Measurements from ENCODE around the gene PTPRN2. TPM values are rescaled to one million over a fixed set of nuclear protein-coding genes. Genes with fewer than 3 reads are reported as not detected.

PTPRN2 gene
- total RNA-seq, 1 donor from 2014 or later = 1.8 TPM

GRCh38 chr7:157615101-157615817 lies 972.4 kb downstream of the PTPRN2 start:
- no peaks in the 10 kb centered on the region for H3K27me3 Mint-ChIP-seq
- ATAC-seq (ENCODE audit: low read depth) (no peak), DNase-seq (no peak)
- no peaks in the 10 kb centered on the region for H3K9me3 Mint-ChIP-seq
- no peaks in the 10 kb centered on the region for H3K36me3 Mint-ChIP-seq (ENCODE audit: low read depth)
- intact Hi-C loops (cut with micrococcal nuclease) = no loop called here
- POLR2A ChIA-PET = interaction anchor here (0.6 kb wide), 1 partner anchor 1084 kb away, joined by 3 read pairs; no protein-coding TSS in a partner anchor
- H3K27ac Mint-ChIP-seq = no peak overlapping the region
- no peak for TF ChIP-seq CTCF (IDR thresholded peaks at IDR 0.05)
- peaks cover 5% of the 10 kb centered on the region for H3K4me1 Mint-ChIP-seq
- H3K4me3 Mint-ChIP-seq = no peak overlapping the region
- CTCF ChIA-PET = no interaction called here

- Mint-ChIP-seq H3K4me1 (peaks cover 5% of the 10 kb centered on the region), H3K27ac (no peak overlapping the region), H3K9me3 (no peaks in the 10 kb centered on the region), H3K27me3 (no peaks in the 10 kb centered on the region), H3K4me3 (no peak overlapping the region), H3K36me3 (ENCODE audit: low read depth) (no peaks in the 10 kb centered on the region)
- ChIA-PET POLR2A (no interaction called here), CTCF (no interaction called here)
- no peak for TF ChIP-seq CTCF (IDR thresholded peaks at IDR 0.05)
- intact Hi-C loops (cut with micrococcal nuclease) = no loop called here
- DNase-seq (no peak), ATAC-seq (ENCODE audit: low read depth) (no peak)
Measured at GRCh38 chr7:157614457-157615020, 973.1 kb downstream of the PTPRN2 start.

GRCh38 chr7:157613575-157614322 lies 973.9 kb downstream of the PTPRN2 start:
- no peaks in the 10 kb centered on the region for H3K36me3 Mint-ChIP-seq (ENCODE audit: low read depth)
- CTCF ChIA-PET = no interaction called here

GRCh38 chr7:157612664-157613561 lies 974.7 kb downstream of the PTPRN2 start:
- intact Hi-C loops (cut with micrococcal nuclease) = loop anchor here (1.0 kb wide), 1 partner anchor 44 kb away; no protein-coding TSS in a partner anchor
- peak overlapping the region; percentile 50 for H3K27ac Mint-ChIP-seq
- POLR2A ChIA-PET = interaction anchor here (0.6 kb wide), 2 partner anchors 10 to 71 kb away, joined by 3 to 6 read pairs; no protein-coding TSS in a partner anchor
- H3K4me3 Mint-ChIP-seq = peak overlapping the region; percentile 82
- H3K4me1 Mint-ChIP-seq = peaks cover 5% of the 10 kb centered on the region
- no peaks in the 10 kb centered on the region for H3K36me3 Mint-ChIP-seq (ENCODE audit: low read depth)
- H3K27me3 Mint-ChIP-seq = no peaks in the 10 kb centered on the region
- DNase-seq = peak; percentile 47
- CTCF ChIA-PET = no interaction called here
- TF ChIP-seq CTCF (IDR thresholded peaks at IDR 0.05) = no peak
- ATAC-seq (ENCODE audit: low read depth) = peak; percentile 79
- no peaks in the 10 kb centered on the region for H3K9me3 Mint-ChIP-seq

More at GRCh38 chr7:157613575-157614322, 973.9 kb downstream of the PTPRN2 start:
- no peak for TF ChIP-seq CTCF (IDR thresholded peaks at IDR 0.05)
- ATAC-seq (ENCODE audit: low read depth) (no peak), DNase-seq (no peak)
- peaks cover 5% of the 10 kb centered on the region for H3K4me1 Mint-ChIP-seq
- H3K27me3 Mint-ChIP-seq = no peaks in the 10 kb centered on the region
- peak overlapping the region; percentile 15 for H3K4me3 Mint-ChIP-seq
- intact Hi-C loops (cut with micrococcal nuclease) = loop anchor here (1.0 kb wide), 1 partner anchor 44 kb away; no protein-coding TSS in a partner anchor
- no peak overlapping the region for H3K27ac Mint-ChIP-seq
- no peaks in the 10 kb centered on the region for H3K9me3 Mint-ChIP-seq
- POLR2A ChIA-PET = interaction anchor here (0.6 kb wide), 1 partner anchor 70 kb away, joined by 6 read pairs; no protein-coding TSS in a partner anchor
